GM20431 (cell line): ENCODE measurements around the gene CRYGS.
"Not testable (repeated sequence)": the region's sequence is repeated elsewhere in the genome, so short reads cannot be mapped to it uniquely, and the experiment has no call there.

ENCODE experiments used
- in situ Hi-C: fragments of 300-500 bp; cut with MseI, MboI; formaldehyde crosslinking; loops from one replicate; pipeline ENCODE4 v1.15.0; 2020; ENCODE audit warnings: low sequenced_read_pairs; ENCODE audit not compliant: unreplicated experiment

The CRYGS gene

DNA sequence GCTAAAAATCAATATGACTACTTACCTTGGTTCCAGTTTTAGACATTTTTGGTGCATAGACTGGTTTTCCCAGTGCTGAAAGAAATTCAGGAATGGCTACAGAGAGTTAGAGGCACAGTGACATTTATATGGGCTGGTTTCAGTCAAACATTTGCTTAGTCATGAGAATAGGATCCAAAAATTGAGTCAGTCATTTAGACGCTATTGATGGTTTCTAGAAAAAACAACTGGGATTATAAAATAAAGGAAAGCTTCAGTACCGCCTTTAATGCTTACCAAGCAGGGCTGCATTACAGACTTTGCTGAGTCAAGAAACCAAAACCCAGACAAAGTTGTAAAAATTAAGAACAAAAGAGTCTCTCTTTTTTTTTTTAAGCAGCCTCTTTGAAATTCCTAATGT, at the start of gene CRYGS:
Gene CRYGS, minus strand, starts transcription at position 100 of the 400 bp plus-strand sequence. Its CDS starts 54 bp downstream, at position 46.
- in situ Hi-C loops = loop anchor here (10.0 kb wide), 1 partner anchor 559 kb away; no protein-coding TSS in a partner anchor

DNA sequence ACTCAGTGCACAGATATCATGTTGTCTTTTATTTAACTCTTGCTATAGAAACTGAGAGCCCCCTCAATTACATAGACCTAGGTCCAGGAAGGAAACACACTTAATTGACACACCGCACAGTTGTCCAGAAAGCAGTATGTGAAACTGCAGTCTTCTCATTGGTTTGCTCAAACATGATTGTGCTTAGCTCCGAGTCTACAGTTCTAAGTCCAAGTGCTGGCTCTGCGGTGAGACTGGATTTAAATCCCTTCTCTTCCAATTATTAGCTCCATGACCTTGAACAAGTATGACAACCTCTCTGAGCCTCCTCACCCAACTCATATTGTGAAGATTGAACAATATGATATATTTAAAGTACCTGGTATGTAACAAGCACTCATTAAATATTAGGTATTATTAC, 49.7 kb upstream of the CRYGS start:
- in situ Hi-C loops = no loop called here

GRCh38 chr3:186592682-186593081, 48.5 kb upstream of the CRYGS start:
- in situ Hi-C loops = no loop called here

- in situ Hi-C loops = no loop called here
These were observed 46.6 kb upstream of the CRYGS start for GRCh38 chr3:186590580-186591295.

DNA sequence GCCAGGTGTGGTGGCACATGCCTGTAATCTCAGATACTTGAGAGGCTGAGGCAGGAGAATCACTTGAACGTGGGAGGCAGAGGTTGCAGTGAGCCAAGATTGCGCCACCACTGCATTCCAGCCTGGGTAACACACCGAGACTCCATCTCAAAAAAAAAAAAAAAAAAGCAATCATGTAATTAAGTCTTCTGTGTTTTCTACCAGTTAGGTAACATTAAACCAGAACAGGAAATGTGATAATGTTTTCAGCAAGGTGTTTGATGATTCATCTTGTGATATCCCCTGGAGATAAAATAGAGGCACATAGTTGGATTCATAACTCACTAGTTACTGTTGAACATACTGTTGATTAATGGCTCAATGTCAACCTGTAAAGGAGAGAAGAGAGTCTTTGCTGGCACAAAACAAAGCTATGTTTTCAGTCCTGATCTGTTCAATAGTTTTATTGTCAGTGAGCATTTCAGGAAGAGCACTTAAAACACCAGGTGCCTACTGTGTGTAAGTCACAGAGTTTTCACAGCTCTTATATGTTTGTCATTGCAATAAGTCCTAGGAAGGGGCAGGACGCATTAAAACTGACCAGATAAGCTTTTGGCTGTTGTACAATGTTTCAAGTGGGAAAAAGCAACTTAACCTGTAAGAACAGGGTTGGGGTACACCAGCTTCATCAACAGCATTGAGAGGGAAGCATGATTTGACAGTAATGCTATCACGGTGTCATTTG, 45.8 kb upstream of the CRYGS start:
- in situ Hi-C loops = no loop called here

GRCh38 chr3:186589121-186589520, 44.9 kb upstream of the CRYGS start:
- in situ Hi-C loops = no loop called here

DNA sequence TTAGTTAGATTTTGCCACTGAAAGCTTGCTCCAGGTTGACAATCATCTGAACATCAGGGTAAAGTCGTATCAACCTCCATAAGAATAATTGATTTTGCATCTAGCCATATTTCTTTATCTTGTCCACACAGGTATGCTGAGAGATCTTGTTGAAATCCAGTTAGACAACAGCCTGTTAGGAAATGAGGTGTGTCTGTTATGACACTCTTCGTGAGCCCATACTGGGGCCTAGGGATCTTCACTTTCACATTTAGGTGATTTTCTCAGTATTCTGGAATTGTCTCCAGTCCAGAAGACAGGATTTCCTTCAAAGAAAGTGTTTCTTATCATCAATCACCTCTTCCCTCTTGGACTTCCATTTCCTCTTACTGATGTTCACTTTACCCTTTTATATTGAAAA, 44.5 kb upstream of the CRYGS start:
- in situ Hi-C loops = no loop called here

GRCh38 chr3:186587183-186587582, 43.0 kb upstream of the CRYGS start:
- in situ Hi-C loops = no loop called here

- in situ Hi-C loops = not testable (repeated sequence)
These were observed 42.1 kb upstream of the CRYGS start for GRCh38 chr3:186586245-186586644.

- in situ Hi-C loops = no loop called here
These were observed 39.7 kb upstream of the CRYGS start for GRCh38 chr3:186583831-186584230.

GRCh38 chr3:186582541-186582940, 38.4 kb upstream of the CRYGS start:
- in situ Hi-C loops = no loop called here

DNA sequence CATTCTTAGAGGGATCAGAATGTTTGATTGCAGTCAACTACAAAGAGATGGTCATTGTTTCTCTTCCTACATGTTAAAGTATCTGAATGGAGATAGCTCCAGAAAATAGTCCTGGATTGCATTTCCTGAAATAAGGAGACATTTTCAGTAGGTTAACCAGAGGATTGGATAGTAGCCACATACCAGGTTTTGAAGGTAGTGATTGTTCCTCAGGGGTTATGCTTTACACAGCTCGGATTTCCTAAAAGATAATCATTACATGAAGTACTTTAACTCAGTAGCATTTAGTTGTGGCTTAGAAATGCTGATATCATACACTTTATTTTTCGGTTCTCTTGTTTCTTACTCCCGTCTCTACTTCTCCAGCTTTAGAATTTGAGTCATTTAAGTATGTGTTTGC, 36.6 kb upstream of the CRYGS start:
- in situ Hi-C loops = no loop called here

DNA sequence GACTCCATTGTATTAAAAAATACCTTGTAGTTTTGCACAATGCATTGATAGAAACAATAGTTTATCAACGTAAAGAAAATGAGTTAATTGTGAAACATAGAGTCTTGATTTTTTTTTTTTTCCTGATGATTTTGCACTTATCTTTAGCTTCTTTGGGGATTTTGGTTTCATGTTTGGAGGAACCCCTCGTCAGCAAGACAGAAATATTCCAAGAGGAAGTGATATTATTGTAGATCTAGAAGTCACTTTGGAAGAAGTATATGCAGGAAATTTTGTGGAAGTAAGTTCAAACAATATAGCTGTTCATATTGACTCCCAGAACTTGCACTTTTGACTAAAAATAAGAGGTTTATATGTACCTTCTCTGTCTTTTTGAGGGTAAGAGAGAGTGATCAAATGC, 33.3 kb upstream of the CRYGS start:
- in situ Hi-C loops = no loop called here

DNA sequence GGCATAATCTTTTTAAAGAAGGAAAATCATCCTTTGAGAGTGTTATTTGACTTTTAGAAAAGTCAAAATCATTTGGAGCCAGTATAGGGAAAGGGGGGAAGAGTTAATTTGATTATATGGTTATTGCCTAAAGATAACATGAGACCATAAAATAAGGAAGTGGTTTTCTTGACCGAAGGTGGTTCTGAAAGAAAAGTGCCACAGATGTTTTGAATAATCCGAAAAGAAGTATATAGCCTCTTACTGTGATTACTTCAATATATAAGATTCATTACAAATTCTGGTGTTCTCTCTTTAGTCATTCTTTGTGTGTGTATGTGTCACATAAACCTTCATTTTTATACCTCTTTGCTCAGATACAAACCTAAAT, 27.4 kb upstream of the CRYGS start:
- in situ Hi-C loops = no loop called here

- in situ Hi-C loops = no loop called here
These were observed 26.9 kb upstream of the CRYGS start for GRCh38 chr3:186570941-186571643.

DNA sequence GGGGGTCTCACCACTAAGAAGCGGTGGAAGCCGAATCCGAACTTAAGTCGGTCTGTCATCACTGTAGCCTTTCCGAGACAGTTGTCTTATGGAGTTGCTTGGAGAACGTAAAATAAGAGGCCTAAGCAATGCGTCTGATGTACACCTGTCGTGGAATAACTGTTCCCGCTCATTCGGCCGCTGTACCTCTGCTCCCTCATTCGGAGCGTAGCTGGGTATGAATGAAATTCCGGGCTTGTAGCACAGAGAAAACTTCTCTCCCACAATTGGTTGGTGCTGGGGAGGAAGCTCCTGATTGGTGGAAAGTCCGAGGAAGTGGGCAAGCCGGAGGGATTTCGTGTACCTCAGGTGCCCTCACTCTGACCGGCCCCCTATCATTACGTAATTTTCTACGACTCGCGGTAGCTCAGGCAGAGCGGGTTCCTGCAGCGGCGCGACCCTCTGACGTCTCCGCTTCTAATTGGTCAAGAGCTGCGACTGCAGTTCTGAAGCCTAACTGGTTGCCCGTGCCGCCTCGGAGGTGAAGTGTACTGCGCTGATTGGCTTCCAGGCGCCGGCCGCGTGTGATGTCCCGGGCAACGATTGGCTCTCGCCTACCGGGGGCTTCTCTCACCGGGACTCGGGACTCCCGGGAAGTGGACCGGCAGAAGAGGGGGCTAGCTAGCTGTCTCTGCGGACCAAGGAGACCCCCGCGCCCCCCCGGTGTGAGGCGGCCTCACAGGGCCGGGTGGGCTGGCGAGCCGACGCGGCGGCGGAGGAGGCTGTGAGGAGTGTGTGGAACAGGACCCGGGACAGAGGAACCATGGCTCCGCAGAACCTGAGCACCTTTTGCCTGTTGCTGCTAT, 26.1 kb upstream of the CRYGS start, which contains the start of gene DNAJB11:
Gene DNAJB11, plus strand, starts transcription at position 625 of the 845 bp plus-strand sequence. Its CDS starts 178 bp downstream, at position 803.
- in situ Hi-C loops = no loop called here

DNA sequence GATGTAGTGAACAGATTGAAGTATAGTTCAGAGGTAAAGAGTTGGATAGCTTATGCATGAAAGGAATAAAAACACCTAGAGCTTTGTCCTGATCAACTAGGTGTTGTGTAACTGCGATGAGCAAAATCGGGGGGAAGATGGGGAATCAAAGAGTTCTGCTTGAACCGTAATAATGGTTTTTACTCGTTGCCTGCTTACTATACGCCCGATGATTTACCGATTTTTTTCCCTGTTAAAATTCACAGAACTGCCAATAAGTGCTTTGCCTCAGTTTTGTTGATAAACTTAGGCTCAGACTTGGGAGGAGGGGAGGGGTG, 25.6 kb upstream of the CRYGS start:
- in situ Hi-C loops = no loop called here

GRCh38 chr3:186569361-186569760, 25.2 kb upstream of the CRYGS start:
- in situ Hi-C loops = not testable (repeated sequence)

GRCh38 chr3:186567072-186567921, 23.1 kb upstream of the CRYGS start, which contains the start of gene TBCCD1:
Gene TBCCD1 (minus strand): TSS chr3:186567339. CDS start chr3:186564329, 3,010 bp downstream.
- in situ Hi-C loops = no loop called here
